K562 (cell line): Measurements from ENCODE around the gene HCAR3. TPM values are rescaled to one million over a fixed set of nuclear protein-coding genes. Genes with fewer than 3 reads are reported as not detected.

Source experiments
- ATAC-seq: fragments of 200-7000 bp; cut with Tn5 transposase; 3 replicates; pipeline ENCODE4 v1.9.1; 2020; ENCODE audit warnings: moderate library complexity
- BruUV-seq: library from RNA; stranded (reverse); fragments of 400-500 nt; replicated peaks from 2 replicates; lab custom pipeline; 2021; lab: Mats Ljungman, UMichigan
- CTCF ChIA-PET: fragments of 300-600 bp; formaldehyde crosslinking; extraction: SDS; loops from one replicate; lab custom pipeline; 2021; ENCODE audit warnings: low intra/inter-chr PET ratio; lab: Yijun Ruan, JAX
- POLR2A ChIA-PET: fragments of 300-600, 350-650 bp; sonication (Branson Sonifier 250); formaldehyde crosslinking; extraction: SDS; loops from one replicate; lab custom pipeline; 2021; ENCODE audit warnings: antibody characterized with exemption, inconsistent platforms; lab: Yijun Ruan, JAX
- DNase-seq, 4 experiments: peaks; one replicate each; pipeline versions ENCODE4 v3.0.0 to v3.0.0-alpha.2; 2011 to 2018; ENCODE audit warnings: low spot score in 3 of 4, mixed read lengths in 3 of 4; ENCODE audit errors: extremely low read depth in 1 of 4
- FAIRE-seq: peaks from 2 replicates; lab custom pipeline; 2011; peaks lifted over from hg19 to GRCh38; lab: Jason Lieb, UNC
- H2AFZ ChIP-seq: 2 replicates; pipeline ENCODE4 v1.6.0; 2011; ENCODE audit warnings: low read depth, low read length, control low read depth, inconsistent platforms
- H3K27ac ChIP-seq: fragments of 200-600 bp; 3 replicates; pipeline ENCODE4 v1.8.0; 2011; ENCODE audit warnings: low read depth, mild to moderate bottlenecking, control low read depth, inconsistent platforms, low read length, moderate library complexity, mixed read lengths; ENCODE audit errors: extremely low read depth
- H3K27me3 ChIP-seq, 2 experiments: fragments of 300-600 bp in 1 of 2; 2 replicates in 1 of 2; 3 replicates in 1 of 2; pipeline versions ENCODE4 v1.6.0 to v1.8.0; 2011; ENCODE audit warnings: inconsistent platforms in 2 of 2, low read length in 2 of 2, mild to moderate bottlenecking in 1 of 2, mixed read lengths in 1 of 2, moderate library complexity in 1 of 2; ENCODE audit not compliant: control insufficient read depth in 2 of 2, insufficient read depth in 2 of 2
- H3K36me3 ChIP-seq: fragments of 300-600 bp; 3 replicates; pipeline ENCODE4 v1.8.0; 2011; ENCODE audit warnings: mild to moderate bottlenecking, low read length, inconsistent platforms; ENCODE audit not compliant: control insufficient read depth, insufficient read depth
- H3K4me1 ChIP-seq, 2 experiments: fragments of 200-600 bp in 1 of 2; replicated peaks in 1 of 2; 2 replicates in 1 of 2; 3 replicates in 1 of 2; pipeline versions ENCODE4 v1.5.1 to v1.8.0; 2011; ENCODE audit warnings: inconsistent platforms in 2 of 2, low read length in 2 of 2, mild to moderate bottlenecking in 1 of 2, mixed read lengths in 1 of 2, moderate library complexity in 1 of 2; ENCODE audit not compliant: control insufficient read depth in 2 of 2, insufficient read depth in 2 of 2
- H3K4me2 ChIP-seq: 2 replicates; pipeline ENCODE4 v1.6.1; 2011; ENCODE audit warnings: low read length, control low read depth, inconsistent platforms, mixed read lengths; ENCODE audit not compliant: insufficient read depth
- H3K4me3 ChIP-seq: fragments of 200-600 bp; sonication (generic), shearing (Covaris generic); 2 replicates; pipeline ENCODE4 v1.5.1; 2016; ENCODE audit warnings: control low read depth, inconsistent platforms
- H3K79me2 ChIP-seq: fragments of 200-600 bp; 3 replicates; pipeline ENCODE4 v1.8.0; 2011; ENCODE audit warnings: low read length, inconsistent platforms; ENCODE audit not compliant: control insufficient read depth, insufficient read depth
- H3K9ac ChIP-seq, 2 experiments: 2 replicates each; pipeline versions ENCODE4 v1.6.0 to v1.6.1; 2011; ENCODE audit warnings: low read depth in 2 of 2, low read length in 2 of 2, control low read depth in 1 of 2, inconsistent platforms in 1 of 2, mild to moderate bottlenecking in 1 of 2, mixed read lengths in 1 of 2; ENCODE audit not compliant: insufficient read depth in 1 of 2
- H3K9me1 ChIP-seq: one replicate; pipeline ENCODE4 v1.6.0; 2011; ENCODE audit warnings: inconsistent platforms, mild to moderate bottlenecking, low read length, moderate library complexity; ENCODE audit not compliant: control insufficient read depth, insufficient read depth
- H3K9me3 ChIP-seq: replicated peaks from 2 replicates; pipeline ENCODE4 v1.5.1; 2011; ENCODE audit warnings: low read depth, low read length, inconsistent platforms; ENCODE audit not compliant: control insufficient read depth, insufficient read depth
- H4K20me1 ChIP-seq: replicated peaks from 2 replicates; pipeline ENCODE4 v1.6.1; 2011; ENCODE audit warnings: low read length, inconsistent platforms, mixed read lengths; ENCODE audit not compliant: control insufficient read depth, insufficient read depth
- CBX2 ChIP-seq: fragments of 200-600 bp; sonication (generic); IDR thresholded peaks from one replicate; pipeline ENCODE4 v1.6.1; 2012; ENCODE audit warnings: mild to moderate bottlenecking, low read length, inconsistent platforms; ENCODE audit not compliant: insufficient read depth, poor library complexity, severe bottlenecking
- CREB3 ChIP-seq: fragments of 450-650 bp; conservative IDR thresholded peaks from 2 replicates; pipeline ENCODE4 v1.6.1; 2016; ENCODE audit warnings: missing genetic modification characterization, low read depth, mild to moderate bottlenecking, missing compliant biosample characterization, moderate library complexity
- HDAC2 ChIP-seq: fragments of 450-650 bp; IDR thresholded peaks from 2 replicates; pipeline ENCODE4 v1.6.1; 2016; ENCODE audit warnings: mild to moderate bottlenecking
- JUND ChIP-seq, 2 experiments: IDR thresholded peaks; 2 replicates in 1 of 2; 3 replicates in 1 of 2; pipeline ENCODE4 v1.6.1; 2011; ENCODE audit warnings: borderline replicate concordance in 2 of 2, low read depth in 2 of 2, low read length in 2 of 2, improper control_type of control experiment in 1 of 2, missing biosample characterization in 1 of 2, missing genetic modification characterization in 1 of 2, missing genetic modification reagents in 1 of 2
- MTA1 ChIP-seq: fragments of 450-650 bp; IDR thresholded peaks from 2 replicates; pipeline ENCODE4 v1.6.1; 2017; ENCODE audit warnings: borderline replicate concordance
- NBN ChIP-seq: fragments of 450-650 bp; IDR thresholded peaks from 2 replicates; pipeline ENCODE4 v1.6.1; 2016; ENCODE audit warnings: low read depth, mild to moderate bottlenecking
- NFRKB ChIP-seq: fragments of 450-650 bp; IDR thresholded peaks from 2 replicates; pipeline ENCODE4 v1.6.1; 2016; ENCODE audit warnings: low read depth
- PML ChIP-seq: IDR thresholded peaks from 2 replicates; pipeline ENCODE4 v1.6.1; 2012; ENCODE audit warnings: low read length, inconsistent platforms
- TCFL5 ChIP-seq: fragments of 250-450 bp; sonication (Bioruptor Pico); conservative IDR thresholded peaks from 2 replicates; pipeline ENCODE4 v1.6.1; 2021; ENCODE audit warnings: mild to moderate bottlenecking, moderate library complexity, matching md5 sums
- ZBTB49 ChIP-seq: sonication (generic); formaldehyde crosslinking; IDR thresholded peaks from 2 replicates; pipeline ENCODE4 v1.8.0; 2022; ENCODE audit warnings: missing genetic modification reagents, mild to moderate bottlenecking, borderline replicate concordance
- ZNF507 ChIP-seq: conservative IDR thresholded peaks from 2 replicates; pipeline ENCODE4 v1.6.1; 2017; ENCODE audit warnings: missing genetic modification characterization, missing compliant biosample characterization
- ZNF780A ChIP-seq: fragments of 250-450 bp; sonication (Bioruptor Pico); IDR thresholded peaks from 2 replicates; pipeline ENCODE4 v1.5.0; 2021; ENCODE audit warnings: mild to moderate bottlenecking
- WGBS: fragments of 100-300 bp; shearing (Covaris generic); methylation state at CpG from one replicate; pipeline ENCODE4 v1.1.6; 2016; ENCODE audit warnings: low coverage, mixed read lengths; ENCODE audit not compliant: insufficient coverage; ENCODE audit errors: missing lambda C conversion rate; 5-methylcytosine and 5-hydroxymethylcytosine counted together
- in situ Hi-C: fragments of 300-500 bp; cut with MboI; formaldehyde crosslinking; loops from 4 replicates; pipeline ENCODE4 v1.15.0; 2018; ENCODE audit warnings: inconsistent platforms, mixed read lengths
- intact Hi-C: fragments of 100-400 bp; cut with micrococcal nuclease; formaldehyde crosslinking; loops from 2 replicates; pipeline ENCODE4 v1.14.2; 2022
- polyA plus RNA-seq, 8 experiments: library from polyadenylated mRNA; depleted of rRNA in 4 of 8; stranded (reverse) in 5 of 8; unstranded in 3 of 8; fragments of >200 nt; fragmentation: Nextera tagmentation in 2 of 8; fragmentation: Illumina TruSeq in 1 of 8; extraction: Ambion mirVana in 2 of 8; extraction: Trizol in 1 of 8; gene quantifications; 2 replicates each; pipeline versions ENCODE4 v1.2.1 to v1.2.3, GENCODE V29; 2011 to 2014; ENCODE audit warnings: inconsistent platforms in 1 of 8, missing spikeins in 1 of 8
- total RNA-seq, 7 experiments: library from RNA; depleted of rRNA in 6 of 7; stranded (reverse); fragments of >200 nt in 6 of 7; fragmentation: Illumina TruSeq in 2 of 7; extraction: Trizol in 2 of 7; gene quantifications; 2 replicates each; pipeline versions ENCODE4 v1.2.1 to v1.2.3, GENCODE V29; 2011 to 2021; ENCODE audit warnings: low replicate concordance in 1 of 7

HCAR3 gene
- total and polyA plus RNA-seq, 9 of the 15 experiments (the other 6 are each of a cell fraction or from before 2014, with no cell fraction given): not detected

- intact Hi-C loops (no loop called here), in situ Hi-C loops (no loop called here)
- no peak overlapping the region for H3K9ac ChIP-seq
- no TSS peak for BruUV-seq
- no peaks in the 10 kb centered on the region; a peak in 1 of 5 replicates for H3K4me1 ChIP-seq
- no peak for DNase-seq
- H3K27ac ChIP-seq: no peak overlapping the region
- peaks cover 10 to 38% of the 10 kb centered on the region in 2 experiments; a peak in 4 of 5 replicates for H3K27me3 ChIP-seq
- H4K20me1 ChIP-seq: no peaks in the 10 kb centered on the region
- no peaks in the 10 kb centered on the region for H3K36me3 ChIP-seq
- POLR2A ChIA-PET: no interaction called here
- CTCF ChIA-PET: no interaction called here
- no peaks in the 10 kb centered on the region for H3K9me1 ChIP-seq
- H3K4me2 ChIP-seq: no peak overlapping the region
- no peaks in the 10 kb centered on the region for H3K79me2 ChIP-seq
- no peaks in the 10 kb centered on the region for H3K9me3 ChIP-seq
- no peak for ATAC-seq
- no peak overlapping the region for H3K4me3 ChIP-seq
- FAIRE-seq: no peak
- 2% methylated on average over 3 of the region's 3 CpGs for WGBS
- TF ChIP-seq CREB3 (tag): no peak
- TF ChIP-seq NFRKB: no peak
- H2AFZ ChIP-seq: no peak overlapping the region
Measured at GRCh38 chr12:122688291-122688690, 28.3 kb downstream of the HCAR3 start.

GRCh38 chr12:122687086-122687485 lies 29.5 kb downstream of the HCAR3 start:
- ATAC-seq (no peak), DNase-seq (no peak), FAIRE-seq (no peak)
- no peaks in the 10 kb centered on the region; a peak in 1 of 5 replicates for H3K4me1 ChIP-seq
- H3K27ac ChIP-seq: no peak overlapping the region
- H3K9me3 ChIP-seq: no peaks in the 10 kb centered on the region
- no peaks in the 10 kb centered on the region for H3K36me3 ChIP-seq
- intact Hi-C loops: no loop called here
- no peaks in the 10 kb centered on the region for H3K79me2 ChIP-seq
- H4K20me1 ChIP-seq: no peaks in the 10 kb centered on the region
- H3K27me3 ChIP-seq: peaks cover 8 to 29% of the 10 kb centered on the region in 2 experiments; a peak in 4 of 5 replicates
- no peaks in the 10 kb centered on the region for H3K9me1 ChIP-seq
- H3K4me3 ChIP-seq: no peak overlapping the region
- no TSS peak for BruUV-seq
- POLR2A ChIA-PET: no interaction called here
- CTCF ChIA-PET: interaction anchor here (0.7 kb wide), 1 partner anchor 16 kb away, joined by 3 read pairs; no protein-coding TSS in a partner anchor
- H3K9ac ChIP-seq: no peak overlapping the region; a peak in 1 of 4 replicates
- H3K4me2 ChIP-seq: no peak overlapping the region
- in situ Hi-C loops: no loop called here
- no peak overlapping the region for H2AFZ ChIP-seq
- WGBS: 8% methylated on average over 5 of the region's 5 CpGs
- TF ChIP-seq ZNF780A (CRISPR knock-in tag) (no peak), CBX2 (no peak), PML (no peak), ZBTB49 (CRISPR knock-in tag) (no peak), HDAC2 (no peak), NBN (no peak), MTA1 (no peak), TCFL5 (no peak), ZNF507 (tag) (no peak), JUND (IDR thresholded peaks at IDR 0.05; ENCODE audit: borderline replicate concordance, low read depth, low read length) (no peak), JUND (tag; IDR thresholded peaks at IDR 0.05; ENCODE audit: borderline replicate concordance, low read depth, low read length) (no peak)
